HG03469 (cell line): ENCODE results near the gene SPACA4.

Experiments
- ATAC-seq: cut with Tn5 transposase; IDR thresholded peaks from one replicate; pipeline ENCODE4 v1.9.1; 2021; ENCODE audit warnings: mild to moderate bottlenecking, moderate library complexity, moderate number of reproducible peaks; ENCODE audit not compliant: unreplicated experiment

Gene SPACA4

GRCh38 chr19:48633148-48634035 lies 26.9 kb downstream of the SPACA4 start:
- ATAC-seq = no peak

- ATAC-seq = no peak
Observed at GRCh38 chr19:48634036-48634342, 27.4 kb downstream of the SPACA4 start.

GRCh38 chr19:48634424-48635262 lies 28.1 kb downstream of the SPACA4 start:
- ATAC-seq = no peak

- ATAC-seq = no peak
Observed at GRCh38 chr19:48635263-48635965, 28.9 kb downstream of the SPACA4 start.

- ATAC-seq = no peak
Observed at GRCh38 chr19:48635966-48636858, 29.7 kb downstream of the SPACA4 start.

GRCh38 chr19:48636859-48637448 lies 30.4 kb downstream of the SPACA4 start, which contains the start of gene DBP:
DBP (minus strand) TSS chr19:48637379; CDS start chr19:48636994, 385 bp downstream.
- ATAC-seq = no peak

- ATAC-seq = peak; percentile 59
Observed at GRCh38 chr19:48637449-48637947, 31.0 kb downstream of the SPACA4 start.

- ATAC-seq = no peak
Observed at GRCh38 chr19:48637948-48638830, 31.6 kb downstream of the SPACA4 start.

- ATAC-seq = no peak
Observed at GRCh38 chr19:48638831-48639381, 32.4 kb downstream of the SPACA4 start.

- ATAC-seq = no peak
Observed at GRCh38 chr19:48639483-48640375, 33.2 kb downstream of the SPACA4 start.

- ATAC-seq = no peak
Observed at GRCh38 chr19:48641850-48642249, 35.3 kb downstream of the SPACA4 start.

- ATAC-seq = no peak
Observed at GRCh38 chr19:48642862-48643261, 36.3 kb downstream of the SPACA4 start.

- no peak for ATAC-seq
Observed at GRCh38 chr19:48644355-48644754, 37.8 kb downstream of the SPACA4 start.

- ATAC-seq = peak; percentile 33
Observed at GRCh38 chr19:48644839-48645619, 38.5 kb downstream of the SPACA4 start.

GRCh38 chr19:48645620-48646000 lies 39.1 kb downstream of the SPACA4 start:
- ATAC-seq = no peak

GRCh38 chr19:48646001-48646721 lies 39.6 kb downstream of the SPACA4 start, which contains the start of gene CA11:
CA11 (minus strand) TSS chr19:48646187; CDS start chr19:48645632, 555 bp downstream.
- ATAC-seq = no peak
